Endothelial cell of umbilical vein (primary cell): ENCODE data around the gene ABCC1. TPM values are rescaled to one million over a fixed set of nuclear protein-coding genes. Genes with fewer than 3 reads are reported as not detected.

Experiments used
- BruUV-seq: library from RNA; stranded (reverse); fragments of 400-500 nt; replicated peaks from 2 replicates; lab custom pipeline; 2021; lab: Mats Ljungman, UMichigan
- CTCF ChIA-PET: fragments of 300-600, 350-600 bp; sonication (Branson Sonifier 250); formaldehyde crosslinking; loops from one replicate; lab custom pipeline; 2021; ENCODE audit warnings: antibody characterized with exemption, inconsistent platforms; lab: Charles Lee
- POLR2A ChIA-PET: fragments of 300-600, 350-600 bp; sonication (Branson Sonifier 250); formaldehyde crosslinking; loops from one replicate; lab custom pipeline; 2021; ENCODE audit warnings: antibody characterized with exemption, inconsistent platforms; lab: Charles Lee
- DNase-seq: peaks from one replicate; pipeline ENCODE4 v3.0.0-alpha.2; 2011; ENCODE audit warnings: low read depth, low spot score
- FAIRE-seq: peaks from 2 replicates; lab custom pipeline; 2011; peaks lifted over from hg19 to GRCh38; lab: Jason Lieb, UNC
- H2AFZ ChIP-seq: 2 replicates; pipeline ENCODE4 v1.6.0; 2012; ENCODE audit warnings: low read depth, low read length, control low read depth, inconsistent platforms
- H3K27ac ChIP-seq: 2 replicates; pipeline ENCODE4 v1.5.1; 2011; ENCODE audit warnings: low read depth, mild to moderate bottlenecking, control low read depth, low read length, moderate library complexity; ENCODE audit not compliant: insufficient read depth
- H3K27me3 ChIP-seq, 2 experiments: 2 replicates each; pipeline versions ENCODE4 v1.6.0 to v1.6.1; 2011; ENCODE audit warnings: low read length in 2 of 2, mixed read lengths in 1 of 2; ENCODE audit not compliant: control insufficient read depth in 2 of 2, insufficient read depth in 2 of 2
- H3K36me3 ChIP-seq, 2 experiments: 2 replicates in 1 of 2; 3 replicates in 1 of 2; pipeline ENCODE4 v1.5.1; 2011; ENCODE audit warnings: low read length in 2 of 2, mild to moderate bottlenecking in 1 of 2, moderate library complexity in 1 of 2; ENCODE audit not compliant: control insufficient read depth in 2 of 2, insufficient read depth in 2 of 2; ENCODE audit errors: extremely low read depth in 1 of 2
- H3K4me1 ChIP-seq: 3 replicates; pipeline ENCODE4 v1.5.1; 2011; ENCODE audit warnings: mild to moderate bottlenecking, low read length; ENCODE audit not compliant: control insufficient read depth, insufficient read depth; ENCODE audit errors: extremely low read depth
- H3K4me2 ChIP-seq: 2 replicates; pipeline ENCODE4 v1.6.1; 2011; ENCODE audit warnings: low read length, control low read depth, mixed read lengths; ENCODE audit not compliant: insufficient read depth
- H3K4me3 ChIP-seq, 3 experiments: fragments of 200-600 bp in 1 of 3; sonication (generic), shearing (Covaris generic) in 1 of 3; replicated peaks in 1 of 3; 2 replicates each; pipeline ENCODE4 v1.5.1; 2011 to 2016; ENCODE audit warnings: control low read depth in 3 of 3, low read length in 3 of 3, mild to moderate bottlenecking in 2 of 3, inconsistent platforms in 1 of 3, low read depth in 1 of 3, moderate library complexity in 1 of 3; ENCODE audit not compliant: insufficient read depth in 1 of 3
- H3K79me2 ChIP-seq: 2 replicates; pipeline ENCODE4 v1.6.0; 2012; ENCODE audit warnings: low read length, inconsistent platforms; ENCODE audit not compliant: control insufficient read depth, insufficient read depth
- H3K9ac ChIP-seq: replicated peaks from 2 replicates; pipeline ENCODE3; 2011; ENCODE audit warnings: low read length, control low read depth; ENCODE audit not compliant: insufficient read depth; ENCODE audit errors: extremely low read depth
- H3K9me1 ChIP-seq: replicated peaks from 3 replicates; pipeline ENCODE4 v1.6.0; 2011; ENCODE audit warnings: mild to moderate bottlenecking, low read length; ENCODE audit not compliant: control insufficient read depth, insufficient read depth; ENCODE audit errors: extremely low read depth
- H3K9me3 ChIP-seq: replicated peaks from 2 replicates; pipeline ENCODE4 v1.5.1; 2012; ENCODE audit warnings: low read length, inconsistent platforms; ENCODE audit not compliant: control insufficient read depth, insufficient read depth
- H4K20me1 ChIP-seq: replicated peaks from 2 replicates; pipeline ENCODE3; 2011; ENCODE audit warnings: mild to moderate bottlenecking, low read length; ENCODE audit not compliant: control insufficient read depth, insufficient read depth; ENCODE audit errors: extremely low read depth
- EZH2 ChIP-seq: IDR thresholded peaks from 2 replicates; pipeline ENCODE4 v1.6.1; 2012; ENCODE audit warnings: borderline replicate concordance, low read depth, mild to moderate bottlenecking, moderate library complexity, low read length, inconsistent platforms; ENCODE audit not compliant: severe bottlenecking
- FOS ChIP-seq: IDR thresholded peaks from 2 replicates; pipeline ENCODE4 v1.6.1; 2011; ENCODE audit warnings: mild to moderate bottlenecking, low read length, moderate library complexity, borderline replicate concordance; ENCODE audit not compliant: insufficient read depth
- GATA2 ChIP-seq: IDR thresholded peaks from 2 replicates; pipeline ENCODE4 v1.7.0; 2011; ENCODE audit warnings: low read depth, mild to moderate bottlenecking, moderate library complexity, mixed read lengths, low read length; ENCODE audit not compliant: insufficient read length, insufficient read depth
- JUN ChIP-seq: IDR thresholded peaks from 2 replicates; pipeline ENCODE4 v1.6.1; 2011; ENCODE audit warnings: borderline replicate concordance, low read depth; ENCODE audit not compliant: insufficient read length, insufficient read depth
- MYC ChIP-seq: IDR thresholded peaks from one replicate; pipeline ENCODE4 v1.6.1; 2011; ENCODE audit warnings: mild to moderate bottlenecking, low read depth, low read length
- POLR2A ChIP-seq: IDR thresholded peaks from 2 replicates; pipeline ENCODE4 v1.6.1; 2012; ENCODE audit warnings: low read depth, mild to moderate bottlenecking, control low read depth, low read length
- POLR2AphosphoS5 ChIP-seq: IDR thresholded peaks from 2 replicates; pipeline ENCODE4 v1.6.1; 2012; ENCODE audit warnings: low read depth, mild to moderate bottlenecking, control low read depth, low read length, moderate library complexity; ENCODE audit not compliant: insufficient read depth
- dilution Hi-C: fragments of 300-500 bp; cut with MboI; formaldehyde crosslinking; loops from one replicate; pipeline ENCODE4 v1.15.0; 2019; ENCODE audit warnings: low sequenced_read_pairs; ENCODE audit not compliant: extremely low pct_ligation_motif_present
- intact Hi-C: fragments of 100-400 bp; cut with micrococcal nuclease; formaldehyde crosslinking; loops from one replicate; pipeline ENCODE4 v1.10.0; 2022
- polyA plus RNA-seq, 4 experiments: library from polyadenylated mRNA; depleted of rRNA in 3 of 4; stranded (reverse) in 3 of 4; unstranded in 1 of 4; fragments of >200 nt; gene quantifications; 2 replicates each; pipeline versions ENCODE4 v1.2.1 to v1.2.3, GENCODE V29; 2011 to 2012; ENCODE audit warnings: missing spikeins in 1 of 4
- total RNA-seq: library from RNA; stranded (reverse); gene quantifications from 2 replicates; pipeline ENCODE4 v1.2.3, GENCODE V29; 2021
- TF ChIP-seq, protein P1 (sequence below), 2 donors: IDR thresholded peaks; 1 replicate in 1 of 2; 2 replicates in 1 of 2; pipeline ENCODE4 v1.5.1; 2011; ENCODE audit warnings: low read length in 2 of 2, mild to moderate bottlenecking in 2 of 2, moderate library complexity in 2 of 2, control low read depth in 1 of 2, inconsistent platforms in 1 of 2, low read depth in 1 of 2; ENCODE audit not compliant: insufficient read depth in 1 of 2; ENCODE audit errors: extremely low read depth in 1 of 2
- TF ChIP-seq, protein P2 (sequence below): IDR thresholded peaks from 2 replicates; pipeline ENCODE4 v1.6.1; 2011; ENCODE audit not compliant: insufficient read depth, insufficient read length

The ABCC1 gene
- total and polyA plus RNA-seq, 2 donors (not counting 3 experiments of a cell fraction or from before 2014, with no cell fraction given): 46.1 to 89.2 TPM

DNA sequence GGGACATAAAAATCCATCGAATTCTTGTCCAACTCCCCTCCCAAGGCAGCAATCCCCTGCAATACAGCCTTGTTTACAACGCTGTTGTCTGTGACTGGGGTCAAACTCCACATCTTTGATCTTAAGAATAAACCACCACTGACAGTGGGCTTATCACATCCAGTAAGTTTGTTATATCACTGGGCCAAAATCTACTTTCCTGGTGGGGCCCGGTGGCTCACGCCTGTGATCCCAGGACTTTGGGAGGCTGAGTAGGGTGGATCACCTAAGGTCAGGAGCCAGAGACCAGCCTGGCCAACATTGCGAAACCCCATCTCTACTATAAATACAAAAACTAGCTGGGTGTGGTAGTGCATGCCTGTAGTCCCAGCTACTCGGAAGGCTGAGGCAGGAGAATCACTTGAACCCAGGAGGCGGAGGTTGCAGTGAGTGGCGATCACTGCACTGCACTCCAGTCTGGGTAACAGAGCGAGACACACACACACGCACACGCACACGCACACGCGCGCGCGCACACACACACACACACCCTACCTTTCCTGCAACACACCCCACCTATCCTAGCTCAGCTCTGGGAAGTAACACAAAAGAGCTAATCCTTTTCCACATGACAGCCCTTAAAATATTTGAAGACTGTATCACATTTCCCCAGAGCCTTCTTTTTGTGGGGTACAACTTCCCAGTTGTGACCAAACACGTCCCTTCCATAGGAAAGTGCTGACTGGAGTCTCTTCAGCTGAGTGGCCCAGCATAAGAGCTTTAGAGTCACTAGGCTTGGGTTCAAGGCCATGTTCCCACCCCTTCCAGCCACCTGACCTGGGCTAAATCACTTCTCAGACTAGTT lies 20.9 kb upstream of the ABCC1 start:
- FAIRE-seq: no peak
- no peak overlapping the region for H3K27ac ChIP-seq
- H3K9me3 ChIP-seq: no peaks in the 10 kb centered on the region
- H2AFZ ChIP-seq: no peak overlapping the region
- ChIA-PET CTCF (interaction anchor here (1.9 kb wide), 1 partner anchor 54 kb away, joined by 6 read pairs; no protein-coding TSS in a partner anchor), POLR2A (no interaction called here)
- no peak overlapping the region for H3K9ac ChIP-seq
- no peaks in the 10 kb centered on the region for H3K79me2 ChIP-seq
- no TSS peak for BruUV-seq
- intact Hi-C loops: no loop called here
- no peak overlapping the region for H3K4me3 ChIP-seq
- H3K27me3 ChIP-seq: no peaks in the 10 kb centered on the region
- no peaks in the 10 kb centered on the region for H3K36me3 ChIP-seq
- TF ChIP-seq MYC (no peak), JUN (no peak), EZH2 (no peak), FOS (no peak), POLR2A (no peak), GATA2 (no peak), POLR2AphosphoS5 (no peak)
- TF ChIP-seq, protein P1, sequence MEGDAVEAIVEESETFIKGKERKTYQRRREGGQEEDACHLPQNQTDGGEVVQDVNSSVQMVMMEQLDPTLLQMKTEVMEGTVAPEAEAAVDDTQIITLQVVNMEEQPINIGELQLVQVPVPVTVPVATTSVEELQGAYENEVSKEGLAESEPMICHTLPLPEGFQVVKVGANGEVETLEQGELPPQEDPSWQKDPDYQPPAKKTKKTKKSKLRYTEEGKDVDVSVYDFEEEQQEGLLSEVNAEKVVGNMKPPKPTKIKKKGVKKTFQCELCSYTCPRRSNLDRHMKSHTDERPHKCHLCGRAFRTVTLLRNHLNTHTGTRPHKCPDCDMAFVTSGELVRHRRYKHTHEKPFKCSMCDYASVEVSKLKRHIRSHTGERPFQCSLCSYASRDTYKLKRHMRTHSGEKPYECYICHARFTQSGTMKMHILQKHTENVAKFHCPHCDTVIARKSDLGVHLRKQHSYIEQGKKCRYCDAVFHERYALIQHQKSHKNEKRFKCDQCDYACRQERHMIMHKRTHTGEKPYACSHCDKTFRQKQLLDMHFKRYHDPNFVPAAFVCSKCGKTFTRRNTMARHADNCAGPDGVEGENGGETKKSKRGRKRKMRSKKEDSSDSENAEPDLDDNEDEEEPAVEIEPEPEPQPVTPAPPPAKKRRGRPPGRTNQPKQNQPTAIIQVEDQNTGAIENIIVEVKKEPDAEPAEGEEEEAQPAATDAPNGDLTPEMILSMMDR (IDR thresholded peaks at IDR 0.05; ENCODE audit: extremely low read depth in 1 of 2, insufficient read depth in 1 of 2, low read depth in 1 of 2, low read length in 2 of 2): no peak
- TF ChIP-seq, protein P2, sequence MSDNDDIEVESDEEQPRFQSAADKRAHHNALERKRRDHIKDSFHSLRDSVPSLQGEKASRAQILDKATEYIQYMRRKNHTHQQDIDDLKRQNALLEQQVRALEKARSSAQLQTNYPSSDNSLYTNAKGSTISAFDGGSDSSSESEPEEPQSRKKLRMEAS: no peak
- no peak for DNase-seq
- no peaks in the 10 kb centered on the region for H4K20me1 ChIP-seq
- H3K4me1 ChIP-seq: no peaks in the 10 kb centered on the region
- H3K9me1 ChIP-seq: no peaks in the 10 kb centered on the region
- no peak overlapping the region for H3K4me2 ChIP-seq
- dilution Hi-C loops: no loop called here
